Activated naive CD4-positive, alpha-beta T cell treated with anti-CD3 and anti-CD28 coated beads, Interleukin-2, amount 50 U/mL, for 24 hours (primary cell): Measurements from ENCODE around the gene DCX.
"Not testable (repeated sequence)": the region's sequence is repeated elsewhere in the genome, so short reads cannot be mapped to it uniquely, and the experiment has no call there.

Experiments
- H3K27ac Mint-ChIP-seq: one replicate; pipeline ENCODE4 v1.8.0; 2021; ENCODE audit warnings: mild to moderate bottlenecking, mixed read lengths
- H3K27me3 Mint-ChIP-seq: one replicate; pipeline ENCODE4 v1.8.0; 2021; ENCODE audit warnings: mixed read lengths
- H3K36me3 Mint-ChIP-seq: one replicate; pipeline ENCODE4 v1.8.0; 2021; ENCODE audit warnings: mixed read lengths
- H3K4me1 Mint-ChIP-seq: one replicate; pipeline ENCODE4 v1.8.0; 2021; ENCODE audit warnings: mixed read lengths
- H3K4me3 Mint-ChIP-seq: one replicate; pipeline ENCODE4 v1.8.0; 2021; ENCODE audit warnings: mild to moderate bottlenecking, mixed read lengths
- H3K9me3 Mint-ChIP-seq: one replicate; pipeline ENCODE4 v1.8.0; 2021; ENCODE audit warnings: mixed read lengths

DCX gene

DNA sequence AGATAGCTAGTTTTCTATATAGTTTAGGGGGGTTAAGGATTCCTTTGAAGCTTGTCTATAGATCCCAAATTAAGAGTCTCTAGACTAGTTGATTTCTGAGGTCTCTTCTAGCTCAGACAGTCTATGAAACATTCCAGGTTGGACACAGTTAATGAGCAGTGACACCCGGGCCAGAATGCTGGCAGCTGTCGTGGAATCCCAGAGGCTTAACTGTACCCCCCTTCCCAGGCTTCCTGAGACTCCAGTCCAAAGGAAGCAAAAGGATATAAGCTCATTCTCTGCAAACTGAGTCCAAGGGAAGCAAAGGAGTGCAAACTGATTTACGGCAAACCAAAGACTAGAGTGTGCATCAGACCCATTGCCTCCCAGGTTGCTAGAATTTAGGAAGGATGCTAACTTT, 62.9 kb downstream of the DCX start:
- Mint-ChIP-seq H3K4me3 (no peak overlapping the region), H3K36me3 (no peaks in the 10 kb centered on the region), H3K27me3 (no peaks in the 10 kb centered on the region), H3K27ac (no peak overlapping the region), H3K4me1 (no peaks in the 10 kb centered on the region), H3K9me3 (no peaks in the 10 kb centered on the region)

GRCh38 chrX:111348429-111348828, 63.6 kb downstream of the DCX start:
- Mint-ChIP-seq H3K4me3 (no peak overlapping the region), H3K36me3 (no peaks in the 10 kb centered on the region), H3K27me3 (no peaks in the 10 kb centered on the region), H3K4me1 (no peaks in the 10 kb centered on the region), H3K27ac (no peak overlapping the region), H3K9me3 (no peaks in the 10 kb centered on the region)

DNA sequence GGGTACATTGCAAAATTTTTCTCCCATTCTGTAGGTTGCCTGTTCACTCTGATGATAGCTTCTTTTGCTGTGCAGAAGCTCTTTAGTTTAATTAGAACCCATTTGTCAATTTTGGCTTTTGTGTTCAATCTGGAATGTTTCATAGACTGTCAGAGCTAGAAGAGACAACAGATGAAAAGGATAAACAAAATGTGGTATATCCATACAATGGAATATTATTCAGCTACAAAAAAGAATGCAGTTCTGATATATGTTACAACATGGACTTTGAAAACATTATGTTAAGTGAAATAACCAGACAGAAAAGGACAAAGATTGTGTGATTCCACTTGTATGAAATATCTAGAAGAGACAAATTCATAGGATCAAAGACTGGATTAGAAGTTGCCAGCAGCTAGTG, 65.8 kb downstream of the DCX start:
- H3K9me3 Mint-ChIP-seq, H3K27ac Mint-ChIP-seq: not testable (repeated sequence)

GRCh38 chrX:111340054-111340453, 71.9 kb downstream of the DCX start:
- Mint-ChIP-seq H3K27me3 (no peaks in the 10 kb centered on the region), H3K4me3 (no peak overlapping the region), H3K9me3 (no peaks in the 10 kb centered on the region), H3K4me1 (no peaks in the 10 kb centered on the region), H3K27ac (no peak overlapping the region), H3K36me3 (no peaks in the 10 kb centered on the region)

More for the DNA sequence above, 65.8 kb downstream of the DCX start:
- H3K27me3 Mint-ChIP-seq, H3K4me3 Mint-ChIP-seq, H3K4me1 Mint-ChIP-seq, H3K36me3 Mint-ChIP-seq: not testable (repeated sequence)

GRCh38 chrX:111339212-111339611, 72.8 kb downstream of the DCX start:
- Mint-ChIP-seq H3K27me3 (no peaks in the 10 kb centered on the region), H3K36me3 (no peaks in the 10 kb centered on the region), H3K9me3 (no peaks in the 10 kb centered on the region), H3K27ac (no peak overlapping the region), H3K4me3 (no peak overlapping the region), H3K4me1 (no peaks in the 10 kb centered on the region)

GRCh38 chrX:111338095-111338698, 73.8 kb downstream of the DCX start:
- H3K27me3 Mint-ChIP-seq, result no peaks in the 10 kb centered on the region
- no peaks in the 10 kb centered on the region for H3K36me3 Mint-ChIP-seq
- H3K27ac Mint-ChIP-seq, result no peak overlapping the region
- H3K4me1 Mint-ChIP-seq, result no peaks in the 10 kb centered on the region
- no peak overlapping the region for H3K4me3 Mint-ChIP-seq
- H3K9me3 Mint-ChIP-seq, result no peaks in the 10 kb centered on the region

DNA sequence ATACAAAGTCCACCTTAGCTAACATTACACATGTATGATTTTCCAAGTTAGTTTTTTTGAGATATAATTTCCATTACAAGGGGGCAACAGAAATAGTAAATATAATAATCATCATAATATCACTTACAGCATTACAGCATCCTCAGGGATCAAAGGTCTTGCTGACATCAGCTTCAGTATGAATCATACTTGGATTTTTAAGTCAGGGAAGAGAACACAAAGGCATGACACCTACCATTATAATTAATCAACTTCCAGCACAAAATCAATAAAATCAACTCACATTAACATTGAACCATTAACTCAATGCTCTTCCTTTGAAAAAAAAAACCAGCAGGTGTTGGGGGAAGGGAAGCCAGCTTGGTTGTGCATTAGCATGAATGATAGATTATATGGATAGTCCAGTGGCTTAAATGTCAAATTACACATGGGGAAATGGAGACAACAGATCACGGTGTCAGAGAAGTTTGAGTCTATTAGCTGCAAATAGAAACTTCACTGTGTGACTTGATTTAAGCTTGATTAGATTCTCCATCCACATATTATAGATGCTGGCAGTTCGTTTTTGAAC, 74.8 kb downstream of the DCX start:
- Mint-ChIP-seq H3K4me1 (no peaks in the 10 kb centered on the region), H3K27ac (no peak overlapping the region), H3K9me3 (no peaks in the 10 kb centered on the region), H3K4me3 (no peak overlapping the region), H3K36me3 (no peaks in the 10 kb centered on the region), H3K27me3 (no peaks in the 10 kb centered on the region)

- Mint-ChIP-seq H3K36me3 (no peaks in the 10 kb centered on the region), H3K9me3 (no peaks in the 10 kb centered on the region), H3K27me3 (no peaks in the 10 kb centered on the region), H3K4me3 (no peak overlapping the region), H3K4me1 (no peaks in the 10 kb centered on the region), H3K27ac (no peak overlapping the region)
Observed at GRCh38 chrX:111336141-111336540, 75.9 kb downstream of the DCX start.

GRCh38 chrX:111329370-111329769, 82.6 kb downstream of the DCX start:
- H3K36me3 Mint-ChIP-seq, result no peaks in the 10 kb centered on the region
- H3K27ac Mint-ChIP-seq, result no peak overlapping the region
- H3K9me3 Mint-ChIP-seq, result no peaks in the 10 kb centered on the region
- H3K4me1 Mint-ChIP-seq, result no peaks in the 10 kb centered on the region
- no peak overlapping the region for H3K4me3 Mint-ChIP-seq
- H3K27me3 Mint-ChIP-seq, result no peaks in the 10 kb centered on the region

- H3K4me3 Mint-ChIP-seq, result no peak overlapping the region
- no peaks in the 10 kb centered on the region for H3K36me3 Mint-ChIP-seq
- no peaks in the 10 kb centered on the region for H3K4me1 Mint-ChIP-seq
- no peak overlapping the region for H3K27ac Mint-ChIP-seq
- no peaks in the 10 kb centered on the region for H3K27me3 Mint-ChIP-seq
- no peaks in the 10 kb centered on the region for H3K9me3 Mint-ChIP-seq
Observed at GRCh38 chrX:111328858-111329257, 83.1 kb downstream of the DCX start.

GRCh38 chrX:111322231-111322855, 89.6 kb downstream of the DCX start:
- no peaks in the 10 kb centered on the region for H3K9me3 Mint-ChIP-seq
- no peaks in the 10 kb centered on the region for H3K36me3 Mint-ChIP-seq
- H3K27ac Mint-ChIP-seq, result no peak overlapping the region
- no peaks in the 10 kb centered on the region for H3K27me3 Mint-ChIP-seq
- H3K4me3 Mint-ChIP-seq, result no peak overlapping the region
- H3K4me1 Mint-ChIP-seq, result no peaks in the 10 kb centered on the region

- Mint-ChIP-seq H3K9me3 (no peaks in the 10 kb centered on the region), H3K4me3 (no peak overlapping the region), H3K4me1 (no peaks in the 10 kb centered on the region), H3K27me3 (no peaks in the 10 kb centered on the region), H3K27ac (no peak overlapping the region), H3K36me3 (no peaks in the 10 kb centered on the region)
Observed at GRCh38 chrX:111319451-111319850, 92.5 kb downstream of the DCX start.

- no peaks in the 10 kb centered on the region for H3K36me3 Mint-ChIP-seq
- no peaks in the 10 kb centered on the region for H3K4me1 Mint-ChIP-seq
- H3K27me3 Mint-ChIP-seq, result no peaks in the 10 kb centered on the region
- no peak overlapping the region for H3K27ac Mint-ChIP-seq
- no peaks in the 10 kb centered on the region for H3K9me3 Mint-ChIP-seq
- H3K4me3 Mint-ChIP-seq, result no peak overlapping the region
Observed at GRCh38 chrX:111318901-111319300, 93.1 kb downstream of the DCX start.

DNA sequence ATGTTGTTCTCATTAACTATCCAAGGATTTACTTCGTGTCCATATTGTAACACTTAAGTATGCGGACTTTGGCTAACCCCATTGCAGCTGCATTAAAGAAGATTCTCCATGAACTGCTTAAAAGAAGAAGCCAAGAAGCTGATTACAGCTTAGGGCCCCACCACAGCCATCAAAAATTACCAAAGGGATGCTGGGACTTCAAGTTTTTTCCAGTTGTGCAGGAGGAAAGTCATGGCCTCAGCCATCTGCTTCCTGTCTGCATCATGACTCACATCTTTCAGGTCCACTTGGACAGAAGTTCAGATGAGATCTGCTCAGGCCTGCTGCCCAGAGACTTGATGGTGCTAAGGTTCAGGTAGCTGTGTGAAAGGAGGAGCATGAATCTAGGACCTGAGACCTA, 102.9 kb downstream of the DCX start:
- Mint-ChIP-seq H3K4me1 (no peaks in the 10 kb centered on the region), H3K27me3 (no peaks in the 10 kb centered on the region), H3K4me3 (no peak overlapping the region)

GRCh38 chrX:111308039-111308438, 104.0 kb downstream of the DCX start:
- no peaks in the 10 kb centered on the region for H3K4me1 Mint-ChIP-seq
- no peaks in the 10 kb centered on the region for H3K9me3 Mint-ChIP-seq
- H3K27ac Mint-ChIP-seq, result no peak overlapping the region
- H3K36me3 Mint-ChIP-seq, result no peaks in the 10 kb centered on the region
- H3K27me3 Mint-ChIP-seq, result no peaks in the 10 kb centered on the region
- H3K4me3 Mint-ChIP-seq, result no peak overlapping the region

More for the DNA sequence above, 102.9 kb downstream of the DCX start:
- Mint-ChIP-seq H3K27ac (no peak overlapping the region), H3K36me3 (no peaks in the 10 kb centered on the region), H3K9me3 (no peaks in the 10 kb centered on the region)

DNA sequence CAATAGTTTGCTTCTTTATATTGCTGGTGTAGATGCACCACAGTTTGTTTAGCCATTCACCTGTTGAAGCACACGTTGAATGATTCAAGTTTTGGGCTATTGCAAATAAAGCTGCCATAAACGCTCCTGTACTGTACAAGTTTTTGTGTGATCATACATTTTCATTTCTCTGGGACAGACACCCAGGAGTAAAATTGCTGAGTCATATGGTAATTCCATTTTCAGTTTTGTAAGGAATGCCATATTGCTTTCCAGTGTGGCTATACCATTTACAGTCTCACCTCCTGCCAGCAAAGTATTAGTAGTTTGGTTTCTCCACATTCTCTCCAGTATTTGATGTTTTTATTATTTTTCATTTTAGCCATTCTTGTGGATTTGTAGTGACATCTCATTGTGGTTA, 109.7 kb downstream of the DCX start:
- Mint-ChIP-seq H3K4me3 (no peak overlapping the region), H3K9me3 (no peaks in the 10 kb centered on the region), H3K27me3 (no peaks in the 10 kb centered on the region), H3K4me1 (no peaks in the 10 kb centered on the region), H3K36me3 (no peaks in the 10 kb centered on the region), H3K27ac (no peak overlapping the region)

- H3K27ac Mint-ChIP-seq, result no peak overlapping the region
- H3K4me3 Mint-ChIP-seq, result no peak overlapping the region
- no peaks in the 10 kb centered on the region for H3K36me3 Mint-ChIP-seq
- no peaks in the 10 kb centered on the region for H3K9me3 Mint-ChIP-seq
- no peaks in the 10 kb centered on the region for H3K4me1 Mint-ChIP-seq
- H3K27me3 Mint-ChIP-seq, result peaks cover 2% of the 10 kb centered on the region
Observed at GRCh38 chrX:111288841-111289240, 123.2 kb downstream of the DCX start.
